Measurements from ENCODE around the gene CDC14B. TPM values are rescaled to one million over a fixed set of nuclear protein-coding genes. Genes with fewer than 3 reads are reported as not detected.

The CDC14B gene
- total RNA-seq, 2 donors from 2014 or later: 12.7 to 17.3 TPM

- Histone ChIP-seq H3K4me3 (no peak overlapping the region), H3K9ac (ENCODE audit: low read depth in 2 of 2, low read length in 2 of 2) (no peak overlapping the region), H3K4me1 (no peaks in the 10 kb centered on the region), H3K27me3 (no peaks in the 10 kb centered on the region), H3K27ac (no peak overlapping the region), H3K9me3 (no peaks in the 10 kb centered on the region), H3K36me3 (no peaks in the 10 kb centered on the region)
- TF ChIP-seq CTCF (IDR thresholded peaks at IDR 0.05): no peak
- no peak for DNase-seq
- intact Hi-C loops (cut with DNase I): no loop called here
These were observed 104.9 kb downstream of the CDC14B start for GRCh38 chr9:96514800-96515158.

- Histone ChIP-seq H3K27ac (no peak overlapping the region), H3K4me3 (no peak overlapping the region)
These were observed 105.4 kb downstream of the CDC14B start for GRCh38 chr9:96514108-96514799.

DNA sequence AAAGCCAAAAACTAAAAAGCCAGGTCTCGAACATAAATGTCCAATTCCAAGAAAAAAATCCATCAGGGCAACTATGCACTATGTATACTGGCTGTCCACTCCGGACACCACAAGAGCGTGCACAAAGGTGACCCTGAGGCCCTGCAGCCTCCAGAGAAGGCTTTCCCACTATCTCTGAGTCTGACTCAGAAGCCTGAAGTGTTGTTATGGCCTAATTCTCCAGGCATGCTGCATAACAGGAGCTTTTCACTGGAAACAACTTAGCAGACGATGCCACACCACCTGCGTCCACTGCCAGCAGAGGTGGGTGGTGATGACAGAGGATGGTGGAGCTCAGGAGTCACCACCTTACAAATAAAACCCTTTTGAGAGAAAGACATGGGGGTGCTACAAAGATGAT, 106.0 kb downstream of the CDC14B start:
- Histone ChIP-seq H3K9me3 (no peaks in the 10 kb centered on the region), H3K4me1 (no peaks in the 10 kb centered on the region), H3K27ac (no peak overlapping the region), H3K9ac (ENCODE audit: low read depth in 2 of 2, low read length in 2 of 2) (no peak overlapping the region), H3K27me3 (no peaks in the 10 kb centered on the region), H3K36me3 (no peaks in the 10 kb centered on the region), H3K4me3 (no peak overlapping the region)
- no peak for TF ChIP-seq CTCF (IDR thresholded peaks at IDR 0.05)
- DNase-seq: no peak
- intact Hi-C loops (cut with DNase I): no loop called here

More at GRCh38 chr9:96514108-96514799, 105.4 kb downstream of the CDC14B start:
- intact Hi-C loops (cut with DNase I): no loop called here
- no peak overlapping the region for H3K9ac ChIP-seq (ENCODE audit: low read depth in 2 of 2, low read length in 2 of 2)
- H3K36me3 ChIP-seq: no peaks in the 10 kb centered on the region
- DNase-seq: no peak
- H3K27me3 ChIP-seq: no peaks in the 10 kb centered on the region
- no peaks in the 10 kb centered on the region for H3K4me1 ChIP-seq
- TF ChIP-seq CTCF (IDR thresholded peaks at IDR 0.05): no peak
- no peaks in the 10 kb centered on the region for H3K9me3 ChIP-seq

DNA sequence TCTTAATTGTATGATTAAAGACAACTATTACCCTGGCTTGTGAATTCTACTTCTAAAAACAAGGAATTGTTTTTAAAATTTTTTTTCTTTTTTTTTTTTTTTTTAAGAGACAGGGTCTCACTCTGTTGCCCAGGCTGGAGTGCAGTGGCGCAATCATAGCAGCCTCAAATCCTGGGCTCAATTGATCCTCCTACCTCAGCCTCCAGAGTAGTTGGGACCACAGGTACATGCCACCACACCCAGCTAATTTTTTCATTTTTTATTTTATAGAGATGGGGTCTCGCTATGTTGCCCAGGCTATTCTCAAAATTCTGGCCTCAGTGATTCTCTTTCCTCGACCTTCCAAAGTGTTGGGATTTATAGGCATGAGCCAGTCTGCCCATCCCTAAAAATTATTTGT, 107.4 kb downstream of the CDC14B start:
- H3K27me3 ChIP-seq: no peaks in the 10 kb centered on the region
- DNase-seq: no peak
- no peaks in the 10 kb centered on the region for H3K9me3 ChIP-seq
- no peak overlapping the region for H3K9ac ChIP-seq (ENCODE audit: low read depth in 2 of 2, low read length in 2 of 2)
- no peaks in the 10 kb centered on the region for H3K4me1 ChIP-seq
- no peak for TF ChIP-seq CTCF (IDR thresholded peaks at IDR 0.05)
- no peaks in the 10 kb centered on the region for H3K36me3 ChIP-seq
- no peak overlapping the region for H3K27ac ChIP-seq
- intact Hi-C loops (cut with DNase I): no loop called here
- no peak overlapping the region for H3K4me3 ChIP-seq

DNA sequence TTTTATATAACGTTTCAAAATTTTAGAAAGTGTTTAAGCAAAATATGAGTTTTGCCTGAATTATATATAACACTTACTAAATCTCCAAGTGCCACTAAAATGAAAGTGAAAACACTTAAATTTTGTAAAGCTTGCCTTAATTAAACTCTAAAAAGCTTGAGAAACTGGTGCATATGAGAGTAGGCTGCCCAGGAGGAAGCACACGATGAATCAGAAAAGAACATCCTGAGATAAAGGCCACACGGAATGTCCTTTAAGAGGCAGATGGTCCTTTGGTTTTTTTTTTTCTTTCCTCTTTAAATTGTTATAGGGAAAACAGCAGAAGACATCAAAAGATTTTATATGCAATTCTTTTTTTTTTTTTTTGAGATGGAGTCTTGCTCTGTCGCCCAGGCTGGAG, 109.4 kb downstream of the CDC14B start:
- no peak for DNase-seq
- intact Hi-C loops (cut with DNase I): no loop called here
- no peak overlapping the region for H3K4me3 ChIP-seq

More for the DNA sequence above, 109.4 kb downstream of the CDC14B start:
- no peak overlapping the region for H3K9ac ChIP-seq (ENCODE audit: low read depth in 2 of 2, low read length in 2 of 2)
- no peak overlapping the region for H3K27ac ChIP-seq
- H3K36me3 ChIP-seq: no peaks in the 10 kb centered on the region
- no peaks in the 10 kb centered on the region for H3K9me3 ChIP-seq
- no peaks in the 10 kb centered on the region for H3K4me1 ChIP-seq
- no peak for TF ChIP-seq CTCF (IDR thresholded peaks at IDR 0.05)
- H3K27me3 ChIP-seq: no peaks in the 10 kb centered on the region
